WTC11 (cell line): Measurements from ENCODE around the gene DNM3. TPM values are rescaled to one million over a fixed set of nuclear protein-coding genes. Genes with fewer than 3 reads are reported as not detected.

Source experiments
- ZNF121 ChIP-seq: sonication (generic); formaldehyde crosslinking; IDR thresholded peaks from 2 replicates; pipeline ENCODE4 v1.8.0; 2023; ENCODE audit warnings: missing genetic modification reagents
- ZNF423 ChIP-seq: fragments of 250-450 bp; sonication (Bioruptor Pico); IDR thresholded peaks from 2 replicates; pipeline ENCODE4 v2.1.2; 2022; ENCODE audit warnings: mild to moderate bottlenecking, moderate library complexity
- microRNA-seq: library from miRNA; unstranded; fragments of <30 nt; microRNA quantifications from one replicate; pipeline ENCODE4 v1.2.0, GENCODE V29; 2022; ENCODE audit warnings: borderline number of aligned reads
- total RNA-seq: library from RNA; stranded (reverse); gene quantifications from 3 replicates; pipeline ENCODE4 v1.2.3, GENCODE V29; 2021
- TF ChIP-seq, protein P1 (sequence below): sonication (generic); formaldehyde crosslinking; IDR thresholded peaks from 2 replicates; pipeline ENCODE4 v1.8.0; 2023; ENCODE audit warnings: mild to moderate bottlenecking, missing genetic modification reagents
- TF ChIP-seq, protein P2 (sequence below): sonication (generic); formaldehyde crosslinking; IDR thresholded peaks from 2 replicates; pipeline ENCODE4 v1.8.1; 2022; ENCODE audit warnings: mild to moderate bottlenecking, moderate library complexity, missing genetic modification reagents
- TF ChIP-seq, protein P3 (sequence below): sonication (generic); formaldehyde crosslinking; IDR thresholded peaks from 2 replicates; pipeline ENCODE4 v1.8.0; 2022; ENCODE audit warnings: mild to moderate bottlenecking, missing genetic modification reagents
- TF ChIP-seq, protein P4 (sequence below): sonication (generic); formaldehyde crosslinking; IDR thresholded peaks from 2 replicates; pipeline ENCODE4 v1.8.1; 2022; ENCODE audit warnings: missing genetic modification reagents, borderline replicate concordance

The DNM3 gene
- total RNA-seq, 1 experiment from 2014 or later, result 1.9 TPM

DNA sequence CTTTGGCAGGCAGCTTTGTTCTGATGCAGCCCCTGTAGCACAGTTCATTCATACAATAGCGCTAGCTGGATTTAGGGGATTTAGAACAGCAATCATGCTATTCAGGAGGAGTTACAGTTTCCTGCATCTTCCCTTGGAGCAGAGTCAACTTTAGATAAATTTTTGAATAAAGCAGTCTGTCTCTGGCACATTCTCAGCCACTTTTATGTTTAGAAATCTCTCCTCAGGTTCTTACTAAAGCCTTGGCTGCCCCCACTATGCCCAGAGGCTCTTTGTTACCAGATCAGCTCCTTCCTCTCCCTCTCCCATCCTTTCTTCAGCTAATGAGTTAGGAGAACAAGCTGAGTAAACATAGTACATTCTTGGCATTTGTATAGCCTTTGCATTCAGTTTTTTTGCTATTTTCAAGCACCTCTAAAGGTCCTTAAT is 619.6 kb downstream of the DNM3 start (continued):
- TF ChIP-seq, protein P1, sequence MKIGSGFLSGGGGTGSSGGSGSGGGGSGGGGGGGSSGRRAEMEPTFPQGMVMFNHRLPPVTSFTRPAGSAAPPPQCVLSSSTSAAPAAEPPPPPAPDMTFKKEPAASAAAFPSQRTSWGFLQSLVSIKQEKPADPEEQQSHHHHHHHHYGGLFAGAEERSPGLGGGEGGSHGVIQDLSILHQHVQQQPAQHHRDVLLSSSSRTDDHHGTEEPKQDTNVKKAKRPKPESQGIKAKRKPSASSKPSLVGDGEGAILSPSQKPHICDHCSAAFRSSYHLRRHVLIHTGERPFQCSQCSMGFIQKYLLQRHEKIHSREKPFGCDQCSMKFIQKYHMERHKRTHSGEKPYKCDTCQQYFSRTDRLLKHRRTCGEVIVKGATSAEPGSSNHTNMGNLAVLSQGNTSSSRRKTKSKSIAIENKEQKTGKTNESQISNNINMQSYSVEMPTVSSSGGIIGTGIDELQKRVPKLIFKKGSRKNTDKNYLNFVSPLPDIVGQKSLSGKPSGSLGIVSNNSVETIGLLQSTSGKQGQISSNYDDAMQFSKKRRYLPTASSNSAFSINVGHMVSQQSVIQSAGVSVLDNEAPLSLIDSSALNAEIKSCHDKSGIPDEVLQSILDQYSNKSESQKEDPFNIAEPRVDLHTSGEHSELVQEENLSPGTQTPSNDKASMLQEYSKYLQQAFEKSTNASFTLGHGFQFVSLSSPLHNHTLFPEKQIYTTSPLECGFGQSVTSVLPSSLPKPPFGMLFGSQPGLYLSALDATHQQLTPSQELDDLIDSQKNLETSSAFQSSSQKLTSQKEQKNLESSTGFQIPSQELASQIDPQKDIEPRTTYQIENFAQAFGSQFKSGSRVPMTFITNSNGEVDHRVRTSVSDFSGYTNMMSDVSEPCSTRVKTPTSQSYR (CRISPR knock-in tag), result no peak
- TF ChIP-seq, protein P2, sequence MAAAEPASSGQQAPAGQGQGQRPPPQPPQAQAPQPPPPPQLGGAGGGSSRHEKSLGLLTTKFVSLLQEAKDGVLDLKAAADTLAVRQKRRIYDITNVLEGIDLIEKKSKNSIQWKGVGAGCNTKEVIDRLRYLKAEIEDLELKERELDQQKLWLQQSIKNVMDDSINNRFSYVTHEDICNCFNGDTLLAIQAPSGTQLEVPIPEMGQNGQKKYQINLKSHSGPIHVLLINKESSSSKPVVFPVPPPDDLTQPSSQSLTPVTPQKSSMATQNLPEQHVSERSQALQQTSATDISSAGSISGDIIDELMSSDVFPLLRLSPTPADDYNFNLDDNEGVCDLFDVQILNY (CRISPR knock-in tag), result no peak
- TF ChIP-seq ZNF423 (CRISPR knock-in tag) (no peak), ZNF121 (CRISPR knock-in tag) (no peak)
- TF ChIP-seq, protein P3, sequence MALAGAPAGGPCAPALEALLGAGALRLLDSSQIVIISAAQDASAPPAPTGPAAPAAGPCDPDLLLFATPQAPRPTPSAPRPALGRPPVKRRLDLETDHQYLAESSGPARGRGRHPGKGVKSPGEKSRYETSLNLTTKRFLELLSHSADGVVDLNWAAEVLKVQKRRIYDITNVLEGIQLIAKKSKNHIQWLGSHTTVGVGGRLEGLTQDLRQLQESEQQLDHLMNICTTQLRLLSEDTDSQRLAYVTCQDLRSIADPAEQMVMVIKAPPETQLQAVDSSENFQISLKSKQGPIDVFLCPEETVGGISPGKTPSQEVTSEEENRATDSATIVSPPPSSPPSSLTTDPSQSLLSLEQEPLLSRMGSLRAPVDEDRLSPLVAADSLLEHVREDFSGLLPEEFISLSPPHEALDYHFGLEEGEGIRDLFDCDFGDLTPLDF (CRISPR knock-in tag), result no peak
- TF ChIP-seq, protein P4, sequence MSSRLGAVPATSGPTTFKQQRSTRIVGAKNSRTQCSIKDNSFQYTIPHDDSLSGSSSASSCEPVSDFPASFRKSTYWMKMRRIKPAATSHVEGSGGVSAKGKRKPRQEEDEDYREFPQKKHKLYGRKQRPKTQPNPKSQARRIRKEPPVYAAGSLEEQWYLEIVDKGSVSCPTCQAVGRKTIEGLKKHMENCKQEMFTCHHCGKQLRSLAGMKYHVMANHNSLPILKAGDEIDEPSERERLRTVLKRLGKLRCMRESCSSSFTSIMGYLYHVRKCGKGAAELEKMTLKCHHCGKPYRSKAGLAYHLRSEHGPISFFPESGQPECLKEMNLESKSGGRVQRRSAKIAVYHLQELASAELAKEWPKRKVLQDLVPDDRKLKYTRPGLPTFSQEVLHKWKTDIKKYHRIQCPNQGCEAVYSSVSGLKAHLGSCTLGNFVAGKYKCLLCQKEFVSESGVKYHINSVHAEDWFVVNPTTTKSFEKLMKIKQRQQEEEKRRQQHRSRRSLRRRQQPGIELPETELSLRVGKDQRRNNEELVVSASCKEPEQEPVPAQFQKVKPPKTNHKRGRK, result no peak

Small RNA genes within 50 kb of the gene (microRNA-seq; reads per million reads assigned to microRNA genes)
- gene MIR199A2 (not detected), gene MIR3120 (not detected)

Other genes with a start within 250 kb of the DNM3 start
- gene MYOCOS, start 219.3 kb upstream of the DNM3 start, total RNA-seq, result not detected in 3 replicates
- gene MYOC, start 188.8 kb upstream of the DNM3 start, total RNA-seq, result not detected in 3 replicates
- gene VAMP4, start 99.4 kb upstream of the DNM3 start, total RNA-seq, result 8.9 to 11.4 TPM (median 9.4 TPM) in 3 replicates
- gene METTL13, start 59.8 kb upstream of the DNM3 start, total RNA-seq, result 40.4 to 46.5 TPM (median 43.6 TPM) in 3 replicates